ENCODE measurements around the gene TBC1D32. TPM values are rescaled to one million over a fixed set of nuclear protein-coding genes. Genes with fewer than 3 reads are reported as not detected.
"Not testable (repeated sequence)": the region's sequence is repeated elsewhere in the genome, so short reads cannot be mapped to it uniquely, and the experiment has no call there.

TBC1D32 gene
- total RNA-seq, 2 experiments from 2014 or later: 4.6 to 6.7 TPM

- H3K36me3 Mint-ChIP-seq: peaks cover 17% of the 10 kb centered on the region
- CTCF ChIA-PET; POLR2A ChIA-PET; H3K4me3 Mint-ChIP-seq; H3K27me3 Mint-ChIP-seq; DNase-seq; H3K4me1 Mint-ChIP-seq (ENCODE audit: low read depth); H3K27ac Mint-ChIP-seq; intact Hi-C loops (cut with micrococcal nuclease): not testable (repeated sequence)
- H3K9me3 Mint-ChIP-seq: peaks cover 25% of the 10 kb centered on the region
Observed at GRCh38 chr6:121068749-121069148, 265.5 kb downstream of the TBC1D32 start.

DNA sequence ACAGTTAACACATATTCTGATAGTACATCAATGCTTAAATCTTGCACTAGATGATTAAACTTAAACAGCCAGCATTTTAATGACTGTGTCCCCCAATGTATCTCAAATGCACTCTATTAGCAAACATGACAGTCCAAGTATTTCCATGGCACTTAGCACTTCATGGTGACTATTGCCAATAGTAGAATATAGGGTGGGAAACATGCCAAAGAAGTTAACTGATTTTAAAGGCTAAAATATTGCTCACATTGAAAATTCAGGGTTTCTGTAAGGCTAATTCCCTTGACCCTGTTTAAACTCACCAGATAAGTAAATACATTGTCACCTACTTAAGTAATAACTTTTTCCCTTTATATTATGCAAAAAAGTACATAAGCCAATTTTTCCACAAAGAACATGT, 266.9 kb downstream of the TBC1D32 start:
- no peak overlapping the region for H3K27ac Mint-ChIP-seq
- H3K4me3 Mint-ChIP-seq: no peak overlapping the region
- ChIA-PET CTCF (no interaction called here), POLR2A (no interaction called here)
- peaks cover 32% of the 10 kb centered on the region for H3K9me3 Mint-ChIP-seq
- H3K4me1 Mint-ChIP-seq (ENCODE audit: low read depth): no peaks in the 10 kb centered on the region
- intact Hi-C loops (cut with micrococcal nuclease): no loop called here
- H3K36me3 Mint-ChIP-seq: peaks cover 17% of the 10 kb centered on the region
- no peaks in the 10 kb centered on the region for H3K27me3 Mint-ChIP-seq
- no peak for DNase-seq

DNA sequence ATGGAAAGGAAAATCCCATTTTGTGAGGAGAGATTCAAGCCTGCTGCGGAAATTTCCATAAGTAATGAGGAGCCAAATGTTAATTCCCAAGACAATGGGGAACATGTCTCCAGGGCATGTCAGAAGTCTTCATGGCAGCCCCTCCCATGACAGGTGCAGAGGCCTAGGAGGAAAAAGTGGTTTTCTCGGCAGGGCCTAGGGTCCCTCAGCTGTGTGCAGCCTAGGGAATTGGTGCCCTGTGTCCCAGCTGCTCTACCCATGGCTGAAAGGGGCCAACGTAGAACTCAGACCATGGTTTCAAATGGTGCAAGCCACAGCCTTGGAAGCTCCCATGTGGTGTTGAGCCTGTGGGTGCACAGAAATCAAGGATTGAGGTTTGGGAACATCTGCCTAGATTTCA, 269.9 kb downstream of the TBC1D32 start:
- H3K27ac Mint-ChIP-seq: no peak overlapping the region
- no peak overlapping the region for H3K4me3 Mint-ChIP-seq
- no peaks in the 10 kb centered on the region for H3K4me1 Mint-ChIP-seq (ENCODE audit: low read depth)
- intact Hi-C loops (cut with micrococcal nuclease): no loop called here
- DNase-seq: no peak
- H3K27me3 Mint-ChIP-seq: no peaks in the 10 kb centered on the region
- CTCF ChIA-PET: no interaction called here
- H3K36me3 Mint-ChIP-seq: peaks cover 6% of the 10 kb centered on the region
- POLR2A ChIA-PET: no interaction called here
- H3K9me3 Mint-ChIP-seq: peaks cover 27% of the 10 kb centered on the region

GRCh38 chr6:121055572-121056163, 278.6 kb downstream of the TBC1D32 start:
- POLR2A ChIA-PET: no interaction called here
- Mint-ChIP-seq H3K4me1 (ENCODE audit: low read depth) (no peaks in the 10 kb centered on the region), H3K36me3 (no peaks in the 10 kb centered on the region)

GRCh38 chr6:121048593-121048992, 285.7 kb downstream of the TBC1D32 start:
- H3K36me3 Mint-ChIP-seq; DNase-seq; CTCF ChIA-PET; H3K27me3 Mint-ChIP-seq; H3K4me1 Mint-ChIP-seq (ENCODE audit: low read depth); H3K27ac Mint-ChIP-seq; intact Hi-C loops (cut with micrococcal nuclease); H3K4me3 Mint-ChIP-seq; POLR2A ChIA-PET; H3K9me3 Mint-ChIP-seq: not testable (repeated sequence)

More at GRCh38 chr6:121055572-121056163, 278.6 kb downstream of the TBC1D32 start:
- Mint-ChIP-seq H3K27ac (no peak overlapping the region), H3K9me3 (no peaks in the 10 kb centered on the region), H3K27me3 (no peaks in the 10 kb centered on the region), H3K4me3 (no peak overlapping the region)
- DNase-seq: no peak
- CTCF ChIA-PET: interaction anchor here (0.5 to 3.8 kb wide), 13 partner anchors 16 to 1475 kb away, joined by 3 to 35 read pairs (median 3); no protein-coding TSS in a partner anchor
- intact Hi-C loops (cut with micrococcal nuclease): loop anchor here (1.0 to 2.0 kb wide), 4 partner anchors 251 to 978 kb away; no protein-coding TSS in a partner anchor

DNA sequence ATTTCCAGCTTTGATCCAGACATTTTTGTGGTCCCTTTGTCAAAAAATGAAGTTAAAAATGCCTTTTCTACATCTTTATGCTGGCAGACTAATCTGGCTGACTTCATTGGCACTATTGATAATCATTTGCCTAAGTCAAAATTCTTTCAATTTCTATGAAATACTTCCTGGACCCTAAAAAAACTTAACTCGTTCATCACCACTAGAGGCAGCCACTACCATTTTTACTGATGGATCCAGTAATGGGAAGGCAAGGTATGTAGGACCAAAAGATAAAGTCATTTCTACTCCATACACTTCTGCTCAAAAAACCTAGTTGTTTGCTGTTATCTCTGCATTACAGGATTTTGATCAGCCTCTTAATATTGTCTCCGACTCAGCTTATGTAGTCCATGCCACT, 289.4 kb downstream of the TBC1D32 start:
- H3K4me3 Mint-ChIP-seq; POLR2A ChIA-PET; H3K36me3 Mint-ChIP-seq; H3K27ac Mint-ChIP-seq; CTCF ChIA-PET; H3K27me3 Mint-ChIP-seq; H3K4me1 Mint-ChIP-seq (ENCODE audit: low read depth); intact Hi-C loops (cut with micrococcal nuclease); DNase-seq; H3K9me3 Mint-ChIP-seq: not testable (repeated sequence)

DNA sequence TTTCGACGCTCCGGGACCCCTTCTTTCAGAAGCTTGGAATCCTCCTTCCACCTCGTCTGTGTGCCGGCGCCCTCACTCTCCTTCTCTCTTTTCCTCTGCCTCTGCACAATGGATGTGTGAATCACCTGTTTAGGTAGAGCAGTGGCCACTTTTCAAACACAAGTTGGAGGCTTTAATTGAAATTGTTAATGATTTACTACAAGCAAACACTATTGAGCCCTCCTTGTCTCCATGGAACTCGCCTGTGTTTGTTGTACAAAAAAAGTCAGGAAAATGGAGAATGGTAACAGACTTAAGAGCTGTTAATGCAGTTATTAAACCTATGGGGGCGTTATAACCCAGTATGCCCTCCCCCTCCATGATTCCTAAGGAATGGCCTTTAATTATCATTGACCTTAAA, 290.6 kb downstream of the TBC1D32 start:
- H3K4me3 Mint-ChIP-seq; H3K27me3 Mint-ChIP-seq; POLR2A ChIA-PET; CTCF ChIA-PET; DNase-seq; H3K27ac Mint-ChIP-seq; intact Hi-C loops (cut with micrococcal nuclease); H3K36me3 Mint-ChIP-seq; H3K4me1 Mint-ChIP-seq (ENCODE audit: low read depth); H3K9me3 Mint-ChIP-seq: not testable (repeated sequence)

DNA sequence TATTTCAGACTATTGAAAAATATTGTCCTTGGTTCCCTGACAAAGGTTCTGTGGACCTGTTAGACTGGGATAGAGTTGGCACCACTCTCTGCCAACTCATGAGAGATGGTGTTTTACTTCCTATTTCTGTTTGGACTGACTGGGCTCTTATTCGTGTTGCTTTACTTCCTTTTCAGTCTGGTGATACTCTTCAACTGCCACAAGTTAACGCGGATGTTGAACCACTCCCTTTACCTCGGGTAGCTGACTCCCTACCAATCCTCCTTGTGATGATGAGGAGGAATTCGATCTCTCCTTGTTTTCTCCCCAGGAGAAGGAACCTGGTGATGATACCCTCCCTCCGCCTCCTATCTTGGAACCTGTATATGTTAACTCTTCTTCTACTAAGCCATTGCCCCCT, 291.1 kb downstream of the TBC1D32 start:
- H3K36me3 Mint-ChIP-seq; H3K4me3 Mint-ChIP-seq; intact Hi-C loops (cut with micrococcal nuclease); CTCF ChIA-PET; DNase-seq; H3K27me3 Mint-ChIP-seq; POLR2A ChIA-PET; H3K27ac Mint-ChIP-seq; H3K4me1 Mint-ChIP-seq (ENCODE audit: low read depth); H3K9me3 Mint-ChIP-seq: not testable (repeated sequence)

- DNase-seq: no peak
- ChIA-PET CTCF (no interaction called here), POLR2A (no interaction called here)
- Mint-ChIP-seq H3K4me3 (no peak overlapping the region), H3K27ac (no peak overlapping the region), H3K27me3 (no peaks in the 10 kb centered on the region), H3K4me1 (ENCODE audit: low read depth) (no peaks in the 10 kb centered on the region), H3K9me3 (peaks cover 2% of the 10 kb centered on the region), H3K36me3 (no peaks in the 10 kb centered on the region)
- intact Hi-C loops (cut with micrococcal nuclease): no loop called here
Observed at GRCh38 chr6:121042766-121043165, 291.5 kb downstream of the TBC1D32 start.

DNA sequence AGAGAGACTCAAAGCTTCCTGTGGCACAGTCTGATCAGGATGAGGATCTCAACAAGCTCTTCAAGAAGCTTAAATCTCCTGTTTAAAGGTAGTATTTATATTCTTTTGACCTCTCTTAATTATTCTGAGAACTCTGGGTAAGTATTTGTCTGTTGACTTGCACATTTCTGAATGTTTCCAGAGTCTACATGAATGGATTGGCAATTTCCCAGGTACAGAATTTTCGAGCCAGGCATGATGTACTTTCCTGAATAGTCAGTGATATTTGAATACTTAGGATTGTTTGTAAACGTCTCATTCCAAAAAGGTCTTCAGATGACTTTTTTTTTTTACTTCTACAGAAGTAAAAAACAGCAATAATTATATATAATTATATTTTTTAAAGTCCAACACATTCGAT, 293.4 kb downstream of the TBC1D32 start:
- CTCF ChIA-PET: interaction anchor here (0.8 kb wide), 1 partner anchor 17 kb away, joined by 3 read pairs; no protein-coding TSS in a partner anchor
- H3K4me1 Mint-ChIP-seq (ENCODE audit: low read depth): no peaks in the 10 kb centered on the region
- H3K9me3 Mint-ChIP-seq: peaks cover 2% of the 10 kb centered on the region
- intact Hi-C loops (cut with micrococcal nuclease): no loop called here
- no peaks in the 10 kb centered on the region for H3K36me3 Mint-ChIP-seq
- DNase-seq: no peak
- POLR2A ChIA-PET: no interaction called here
- no peak overlapping the region for H3K27ac Mint-ChIP-seq
- H3K4me3 Mint-ChIP-seq: no peak overlapping the region
- H3K27me3 Mint-ChIP-seq: no peaks in the 10 kb centered on the region

DNA sequence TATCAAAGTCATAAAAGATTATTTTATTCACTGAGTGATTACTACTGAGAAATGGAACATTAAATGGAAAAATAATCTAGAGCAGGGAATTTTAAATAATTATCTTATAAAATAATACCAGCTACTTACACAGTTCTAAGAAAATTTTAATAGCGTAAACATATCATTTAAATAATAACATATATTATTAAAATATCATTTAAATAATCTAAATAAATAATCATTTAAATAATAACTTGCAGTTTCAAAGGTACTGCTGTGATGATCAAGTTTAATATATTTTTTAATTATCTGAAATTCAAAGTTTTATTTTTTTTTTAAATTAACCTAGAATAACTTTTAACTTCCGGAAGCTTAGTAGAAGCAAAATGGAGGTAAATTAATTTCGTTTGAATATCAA, 301.2 kb downstream of the TBC1D32 start:
- no peaks in the 10 kb centered on the region for H3K4me1 Mint-ChIP-seq (ENCODE audit: low read depth)
- no peak for DNase-seq
- ChIA-PET CTCF (interaction anchor here (1.4 kb wide), 1 partner anchor 22 kb away, joined by 3 read pairs; no protein-coding TSS in a partner anchor), POLR2A (no interaction called here)
- H3K36me3 Mint-ChIP-seq: no peaks in the 10 kb centered on the region
- H3K27me3 Mint-ChIP-seq: peaks cover 2% of the 10 kb centered on the region
- no peak overlapping the region for H3K4me3 Mint-ChIP-seq
- H3K9me3 Mint-ChIP-seq: no peaks in the 10 kb centered on the region
- intact Hi-C loops (cut with micrococcal nuclease): no loop called here
- H3K27ac Mint-ChIP-seq: no peak overlapping the region

DNA sequence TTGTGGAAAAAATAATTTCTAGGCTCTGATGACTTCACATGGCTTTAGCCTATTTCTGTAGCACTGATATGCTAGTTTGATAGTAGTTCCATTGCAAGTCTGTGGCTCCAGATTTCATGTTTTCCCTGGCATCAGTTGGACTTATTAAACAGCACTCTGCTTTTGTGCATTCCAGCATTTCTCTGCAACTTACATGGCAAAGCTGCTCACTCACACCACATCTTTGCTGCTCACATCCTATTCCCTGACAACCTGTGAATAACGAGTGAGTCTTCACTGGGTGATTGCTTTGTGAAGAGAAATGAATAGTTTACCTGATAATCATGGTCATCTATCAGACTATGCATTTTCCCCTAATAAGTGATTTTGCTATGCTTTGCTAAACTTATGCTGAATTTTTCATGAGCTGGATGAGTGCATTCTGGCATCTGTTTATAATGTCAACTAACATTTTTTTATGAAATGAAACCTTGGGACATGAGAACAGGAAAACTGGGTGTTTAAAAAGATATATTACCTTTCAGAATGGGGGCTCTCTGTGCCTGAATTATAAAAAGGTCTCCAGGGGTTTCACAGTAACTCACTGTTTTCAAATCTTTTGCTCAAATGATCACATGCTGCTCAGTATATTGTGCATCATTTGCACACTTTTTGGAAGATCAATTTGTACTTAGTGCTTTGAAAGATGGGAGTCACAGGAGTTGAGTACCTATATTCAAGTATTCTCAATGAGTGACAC, 301.8 kb downstream of the TBC1D32 start:
- ChIA-PET POLR2A (no interaction called here), CTCF (interaction anchor here (0.5 to 1.4 kb wide), 2 partner anchors 23 to 70 kb away, joined by 3 read pairs; no protein-coding TSS in a partner anchor)
- Mint-ChIP-seq H3K27me3 (peaks cover 2% of the 10 kb centered on the region), H3K4me3 (no peak overlapping the region), H3K9me3 (no peaks in the 10 kb centered on the region), H3K27ac (no peak overlapping the region), H3K4me1 (ENCODE audit: low read depth) (no peaks in the 10 kb centered on the region), H3K36me3 (no peaks in the 10 kb centered on the region)
- DNase-seq: no peak
- intact Hi-C loops (cut with micrococcal nuclease): no loop called here
